Ishikawa (cell line): ENCODE results near the gene CD47.

Source experiments
- CEBPB ChIP-seq: IDR thresholded peaks from 2 replicates; pipeline ENCODE4 v1.6.1; 2012
- RAD21 ChIP-seq: IDR thresholded peaks from 2 replicates; pipeline ENCODE4 v1.6.1; 2012; ENCODE audit warnings: low read depth
- USF1 ChIP-seq: IDR thresholded peaks from 2 replicates; pipeline ENCODE4 v1.6.1; 2012

- TF ChIP-seq RAD21 (no peak), CEBPB (no peak), USF1 (no peak)
Measured at GRCh38 chr3:108021533-108021932, 69.3 kb downstream of the CD47 start.
